Measurements from ENCODE around the gene PEX12.
"Not testable (repeated sequence)": the region's sequence is repeated elsewhere in the genome, so short reads cannot be mapped to it uniquely, and the experiment has no call there.

PEX12 gene

GRCh38 chr17:35578197-35578928 is at the start of gene PEX12:
TSS of gene PEX12 (minus strand) at chr17:35578571. CDS start at chr17:35578021, 550 bp downstream.
- DNase-seq (ENCODE audit: low read depth): peak; percentile 69

- no peak for DNase-seq (ENCODE audit: low read depth)
These were observed 49.0 kb upstream of the PEX12 start for GRCh38 chr17:35627417-35627816.

GRCh38 chr17:35621768-35622167 is 43.4 kb upstream of the PEX12 start:
- DNase-seq (ENCODE audit: low read depth): no peak

GRCh38 chr17:35618628-35619027 is 40.3 kb upstream of the PEX12 start:
- DNase-seq (ENCODE audit: low read depth): no peak

- no peak for DNase-seq (ENCODE audit: low read depth)
These were observed 39.1 kb upstream of the PEX12 start for GRCh38 chr17:35617505-35617904.

- DNase-seq (ENCODE audit: low read depth): no peak
These were observed 38.2 kb upstream of the PEX12 start for GRCh38 chr17:35616536-35616935.

- no peak for DNase-seq (ENCODE audit: low read depth)
These were observed 36.4 kb upstream of the PEX12 start for GRCh38 chr17:35614810-35615209.

- peak; percentile 14 for DNase-seq (ENCODE audit: low read depth)
These were observed 34.7 kb upstream of the PEX12 start for GRCh38 chr17:35612924-35613521.

- DNase-seq (ENCODE audit: low read depth): not testable (repeated sequence)
These were observed 32.4 kb upstream of the PEX12 start for GRCh38 chr17:35610746-35611145.

- no peak for DNase-seq (ENCODE audit: low read depth)
These were observed 31.5 kb upstream of the PEX12 start for GRCh38 chr17:35609831-35610230.

- no peak for DNase-seq (ENCODE audit: low read depth)
These were observed 29.0 kb upstream of the PEX12 start for GRCh38 chr17:35607239-35607847.

- DNase-seq (ENCODE audit: low read depth): peak; percentile 33
These were observed 27.3 kb upstream of the PEX12 start for GRCh38 chr17:35605678-35606077.

- DNase-seq (ENCODE audit: low read depth): no peak
These were observed 25.3 kb upstream of the PEX12 start for GRCh38 chr17:35603674-35604073.

- no peak for DNase-seq (ENCODE audit: low read depth)
These were observed 19.2 kb upstream of the PEX12 start for GRCh38 chr17:35597604-35598003.

- no peak for DNase-seq (ENCODE audit: low read depth)
These were observed 18.3 kb upstream of the PEX12 start for GRCh38 chr17:35596530-35597233.

- no peak for DNase-seq (ENCODE audit: low read depth)
These were observed 17.7 kb upstream of the PEX12 start for GRCh38 chr17:35596072-35596471.

- DNase-seq (ENCODE audit: low read depth): no peak
These were observed 10.0 kb upstream of the PEX12 start for GRCh38 chr17:35588196-35588920.

- peak; percentile 91 for DNase-seq (ENCODE audit: low read depth)
These were observed 8.9 kb upstream of the PEX12 start, which contains the start of gene AP2B1 for GRCh38 chr17:35587074-35587961. TSS of gene AP2B1 (plus strand) at chr17:35587322. CDS start at chr17:35594031, 6,709 bp downstream.

- no peak for DNase-seq (ENCODE audit: low read depth)
These were observed 8.2 kb upstream of the PEX12 start for GRCh38 chr17:35586569-35587073.

GRCh38 chr17:35584061-35584460 is 5.7 kb upstream of the PEX12 start:
- DNase-seq (ENCODE audit: low read depth): no peak

Measured in GM04504 (cell line).